ENCODE measurements around the gene MAGEA10.
"Not testable (repeated sequence)": the region's sequence is repeated elsewhere in the genome, so short reads cannot be mapped to it uniquely, and the experiment has no call there.

The MAGEA10 gene

GRCh38 chrX:152131525-152131924 is 6.9 kb downstream of the MAGEA10 start:
- Mint-ChIP-seq H3K36me3 (ENCODE audit: low read depth) (no peaks in the 10 kb centered on the region), H3K4me3 (no peak overlapping the region), H3K27me3 (no peaks in the 10 kb centered on the region), H3K4me1 (ENCODE audit: low read depth) (no peaks in the 10 kb centered on the region), H3K9me3 (no peaks in the 10 kb centered on the region), H3K27ac (no peak overlapping the region)

DNA sequence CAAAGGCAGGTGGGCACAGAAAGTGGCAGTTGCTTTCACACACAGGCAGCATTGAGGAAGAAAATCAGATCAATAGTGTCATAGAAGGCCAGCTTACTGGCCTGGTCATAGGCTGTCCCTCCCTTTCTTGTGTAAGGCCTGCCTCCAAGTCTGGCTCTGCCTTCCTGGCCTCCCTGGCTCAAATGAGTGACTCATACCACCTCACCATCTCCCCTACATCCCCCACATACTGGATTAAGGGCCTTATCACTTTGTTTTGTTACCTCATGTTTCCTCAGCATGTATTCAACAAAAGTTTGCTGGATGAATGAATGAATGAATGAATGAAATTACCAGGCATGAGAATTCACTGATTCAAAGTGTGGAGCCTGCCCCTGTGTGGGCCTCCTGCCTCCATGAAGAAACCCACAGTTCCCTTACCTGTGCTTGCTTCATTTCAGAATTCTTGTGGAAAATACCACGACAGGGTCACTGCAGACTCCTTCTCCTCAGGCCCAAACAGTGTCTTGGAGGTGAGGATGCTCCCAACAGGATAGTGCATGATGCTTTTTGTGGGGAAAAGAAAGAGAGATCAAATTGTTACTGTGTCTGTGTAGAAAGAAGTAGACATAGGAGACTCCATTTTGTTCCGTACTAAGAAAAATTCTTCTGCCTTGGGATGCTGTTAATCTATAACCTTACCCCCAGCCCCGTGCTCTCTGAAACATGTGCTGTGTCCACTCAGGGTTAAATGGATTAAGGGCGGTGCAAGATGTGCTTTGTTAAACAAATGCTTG is 9.1 kb downstream of the MAGEA10 start:
- H3K36me3 Mint-ChIP-seq (ENCODE audit: low read depth); H3K27me3 Mint-ChIP-seq; H3K4me3 Mint-ChIP-seq; H3K4me1 Mint-ChIP-seq (ENCODE audit: low read depth); H3K27ac Mint-ChIP-seq; H3K9me3 Mint-ChIP-seq: not testable (repeated sequence)

DNA sequence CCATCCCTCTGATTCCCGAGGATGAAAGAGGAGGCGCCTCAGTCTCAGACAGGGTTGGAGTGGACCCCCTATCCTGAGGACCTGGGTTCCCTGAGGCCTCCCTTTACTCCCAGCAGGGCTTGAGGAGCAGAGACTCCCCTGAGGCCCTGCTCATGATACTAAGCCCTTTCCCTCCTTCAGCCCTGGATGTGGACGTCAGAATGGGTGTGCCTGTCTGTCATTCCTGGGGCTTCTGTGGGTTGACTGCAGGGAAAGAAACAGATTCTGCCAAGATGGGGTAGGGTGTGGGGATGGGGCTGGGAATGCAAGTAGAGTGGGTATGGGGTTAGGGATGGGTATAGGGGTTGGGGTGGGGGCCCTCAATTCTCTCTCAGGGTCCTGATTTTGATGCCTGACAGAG is 21.1 kb downstream of the MAGEA10 start:
- Mint-ChIP-seq H3K27ac (no peak overlapping the region), H3K27me3 (no peaks in the 10 kb centered on the region), H3K4me3 (no peak overlapping the region), H3K9me3 (no peaks in the 10 kb centered on the region), H3K36me3 (ENCODE audit: low read depth) (no peaks in the 10 kb centered on the region), H3K4me1 (ENCODE audit: low read depth) (no peaks in the 10 kb centered on the region)

DNA sequence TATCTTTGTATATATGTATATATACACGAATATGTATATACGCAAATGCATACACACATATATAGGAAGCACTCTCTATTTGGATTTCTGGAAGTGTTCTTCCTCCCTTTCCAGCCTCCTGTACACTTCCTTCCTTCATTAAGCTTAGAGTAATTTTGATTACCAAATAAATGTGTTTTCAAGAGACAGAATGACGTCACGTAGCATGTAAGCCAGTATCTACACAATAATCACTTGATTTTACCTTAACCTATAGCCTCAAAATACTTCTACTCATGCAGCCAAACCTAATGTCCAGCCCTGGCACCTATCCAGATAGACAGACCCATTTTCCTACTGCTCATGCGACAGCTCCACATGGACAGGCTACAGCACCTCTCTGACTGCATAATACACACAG is 29.9 kb downstream of the MAGEA10 start:
- Mint-ChIP-seq H3K9me3 (no peaks in the 10 kb centered on the region), H3K4me3 (no peak overlapping the region), H3K4me1 (ENCODE audit: low read depth) (no peaks in the 10 kb centered on the region), H3K27ac (no peak overlapping the region), H3K27me3 (no peaks in the 10 kb centered on the region), H3K36me3 (ENCODE audit: low read depth) (no peaks in the 10 kb centered on the region)

GRCh38 chrX:152103866-152104265 is 34.5 kb downstream of the MAGEA10 start:
- no peaks in the 10 kb centered on the region for H3K4me1 Mint-ChIP-seq (ENCODE audit: low read depth)
- no peaks in the 10 kb centered on the region for H3K9me3 Mint-ChIP-seq
- H3K27ac Mint-ChIP-seq, result no peak overlapping the region
- H3K4me3 Mint-ChIP-seq, result no peak overlapping the region
- H3K36me3 Mint-ChIP-seq (ENCODE audit: low read depth), result no peaks in the 10 kb centered on the region
- no peaks in the 10 kb centered on the region for H3K27me3 Mint-ChIP-seq

- Mint-ChIP-seq H3K9me3 (no peaks in the 10 kb centered on the region), H3K36me3 (ENCODE audit: low read depth) (no peaks in the 10 kb centered on the region), H3K27ac (no peak overlapping the region), H3K4me3 (no peak overlapping the region), H3K4me1 (ENCODE audit: low read depth) (no peaks in the 10 kb centered on the region), H3K27me3 (no peaks in the 10 kb centered on the region)
Observed at GRCh38 chrX:152086141-152086540, 52.2 kb downstream of the MAGEA10 start.
